T47D (cell line): ENCODE results near the gene MTMR1.

Experiments used
- DNase-seq, 2 experiments: peaks; one replicate each; pipeline versions ENCODE4 v3.0.0 to v3.0.0-alpha.2; 2011 to 2012; ENCODE audit warnings: low read depth in 1 of 2, low spot score in 1 of 2
- JUND ChIP-seq: IDR thresholded peaks from 2 replicates; pipeline ENCODE4 v1.6.1; 2012; ENCODE audit warnings: low read depth
- in situ Hi-C: cut with HindIII; loops from 2 replicates; pipeline ENCODE4 v1.10.0; 2016; ENCODE audit warnings: low sequenced_read_pairs, low pct_unique_long_range_greater_than_20kb

MTMR1 gene

DNA sequence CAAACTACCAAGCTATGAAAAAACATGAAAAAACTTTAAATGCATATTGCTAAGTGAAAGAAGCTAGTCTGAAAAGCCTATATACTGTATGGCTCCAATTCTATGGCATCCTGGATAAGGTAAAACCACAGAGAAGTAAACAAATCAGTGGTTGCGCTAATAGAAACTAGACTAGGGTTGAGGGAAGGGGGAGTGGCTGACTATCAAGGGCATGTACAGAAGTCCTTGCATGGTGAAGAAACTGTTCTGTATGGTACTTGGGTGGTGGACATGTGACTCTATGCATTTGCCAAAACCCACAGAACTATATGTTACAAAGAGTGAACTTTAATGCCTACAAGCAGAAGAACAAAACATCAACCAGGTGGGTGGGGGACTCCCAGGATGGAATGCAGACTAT is 96.8 kb downstream of the MTMR1 start:
- TF ChIP-seq JUND = no peak
- in situ Hi-C loops = no loop called here
- no peak for DNase-seq

DNA sequence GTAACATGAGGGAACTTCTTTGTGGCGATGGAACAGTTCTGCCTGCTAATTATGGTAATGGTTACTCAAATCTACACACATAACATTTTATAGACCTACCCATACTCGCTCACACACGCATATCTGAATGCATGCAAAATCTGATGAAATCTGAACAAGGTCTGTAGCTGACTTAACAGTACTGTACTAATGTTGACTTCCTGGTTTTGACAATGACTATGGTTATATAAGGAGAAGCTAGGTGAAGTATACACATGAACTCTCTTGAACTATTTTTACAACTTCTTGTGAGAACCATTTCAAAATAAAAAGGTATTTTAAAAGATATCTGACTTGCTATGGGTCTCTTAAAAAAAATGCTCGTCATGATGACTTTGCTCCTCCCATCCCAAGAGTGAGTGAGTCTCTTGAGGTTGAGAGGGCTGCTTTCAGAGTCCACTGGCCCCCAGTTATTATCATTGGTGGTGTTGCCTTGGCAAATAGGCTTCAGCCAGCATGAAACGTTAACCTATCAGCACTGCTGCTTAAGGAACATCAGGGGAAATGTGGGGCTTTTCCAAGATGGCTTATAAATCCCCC is 99.8 kb downstream of the MTMR1 start:
- DNase-seq = no peak
- in situ Hi-C loops = no loop called here
- TF ChIP-seq JUND = no peak

DNA sequence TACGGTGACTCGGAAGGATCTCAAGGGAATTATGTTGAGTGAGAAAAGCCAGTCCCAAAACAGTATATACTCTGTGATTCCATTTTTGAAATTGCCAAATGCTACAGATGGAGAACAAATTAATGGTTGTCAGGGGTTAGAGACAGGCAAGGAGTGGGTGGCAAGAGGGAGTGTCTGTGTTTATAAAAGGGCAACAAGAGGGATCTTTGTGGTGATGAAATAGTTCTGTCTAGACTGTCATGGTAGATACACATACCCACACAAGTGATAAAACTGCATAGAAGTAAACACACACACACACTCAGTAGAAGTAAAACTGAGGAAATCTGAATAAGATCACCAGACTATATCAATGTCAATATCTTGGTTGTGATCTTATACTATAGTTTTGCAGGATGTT is 112.5 kb downstream of the MTMR1 start:
- in situ Hi-C loops = no loop called here
- DNase-seq = no peak
- TF ChIP-seq JUND = no peak

DNA sequence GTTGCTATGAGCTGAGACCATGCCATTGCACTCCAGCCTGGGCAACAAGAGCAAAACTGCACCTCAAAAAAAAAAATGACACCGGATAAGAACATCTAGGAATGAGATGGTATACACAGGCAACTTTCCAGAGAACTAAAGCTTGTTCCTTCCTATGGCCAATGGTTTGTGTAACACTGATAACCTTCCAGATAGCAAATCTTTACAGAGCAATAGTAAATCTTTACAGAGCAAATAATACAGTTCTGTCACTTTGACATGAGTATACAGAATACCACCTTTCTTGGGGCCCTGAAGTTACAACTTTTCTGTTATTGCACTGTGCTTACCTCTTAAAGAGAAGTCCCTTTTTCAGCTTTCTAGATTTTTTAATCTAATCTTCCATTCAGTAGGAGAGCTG is 113.6 kb downstream of the MTMR1 start:
- no peak for DNase-seq
- TF ChIP-seq JUND = no peak
- in situ Hi-C loops = no loop called here

DNA sequence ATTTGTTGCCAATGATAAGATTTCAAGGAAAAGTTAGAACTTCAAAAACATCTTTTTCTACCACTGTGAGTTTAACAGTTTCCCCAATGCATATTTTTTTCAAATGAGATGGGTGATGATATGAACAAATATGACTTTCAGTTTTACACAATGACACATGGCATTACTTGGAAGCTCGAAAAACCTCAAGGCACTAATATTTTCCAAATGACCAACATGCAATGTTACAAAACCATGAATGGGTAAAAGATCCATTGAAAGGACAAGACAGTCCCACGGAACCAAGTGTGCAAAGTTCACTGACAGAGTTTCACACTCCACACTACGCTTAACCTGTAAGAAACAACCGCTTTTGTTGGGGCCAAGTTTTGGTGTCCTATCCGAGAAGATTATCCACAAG is 120.7 kb downstream of the MTMR1 start:
- DNase-seq = no peak
- no peak for TF ChIP-seq JUND
- in situ Hi-C loops = no loop called here
